NCI-H1436 treated with DMSO at 0.1 percent for 48 hours (cell line): ENCODE results near the gene RRM2.
"Not testable (repeated sequence)": the region's sequence is repeated elsewhere in the genome, so short reads cannot be mapped to it uniquely, and the experiment has no call there.

ENCODE experiments used
- DNase-seq: peaks from one replicate; lab custom pipeline; 2025; lab: John Stamatoyannopoulos, UW

Gene RRM2

DNA sequence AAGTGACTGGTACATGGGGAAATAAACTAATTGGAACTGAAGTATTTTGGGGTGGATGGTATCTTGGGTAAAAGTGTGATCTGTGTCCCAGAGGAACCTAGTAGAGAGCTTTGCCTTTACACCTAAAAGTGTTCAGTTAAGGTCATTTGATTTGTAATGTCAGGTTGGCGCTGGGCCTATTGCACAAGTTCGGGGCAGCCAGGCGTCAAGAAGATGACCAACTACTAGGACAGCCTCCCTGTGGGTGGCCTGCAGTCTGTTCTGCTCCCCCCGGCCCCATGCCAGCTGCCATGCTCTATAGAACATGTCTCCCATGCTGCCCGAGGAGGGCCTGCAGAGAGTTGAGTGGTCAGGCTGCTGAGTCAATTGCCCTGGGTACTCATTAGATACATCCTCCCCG, 10.1 kb downstream of the RRM2 start:
- no peak for DNase-seq

DNA sequence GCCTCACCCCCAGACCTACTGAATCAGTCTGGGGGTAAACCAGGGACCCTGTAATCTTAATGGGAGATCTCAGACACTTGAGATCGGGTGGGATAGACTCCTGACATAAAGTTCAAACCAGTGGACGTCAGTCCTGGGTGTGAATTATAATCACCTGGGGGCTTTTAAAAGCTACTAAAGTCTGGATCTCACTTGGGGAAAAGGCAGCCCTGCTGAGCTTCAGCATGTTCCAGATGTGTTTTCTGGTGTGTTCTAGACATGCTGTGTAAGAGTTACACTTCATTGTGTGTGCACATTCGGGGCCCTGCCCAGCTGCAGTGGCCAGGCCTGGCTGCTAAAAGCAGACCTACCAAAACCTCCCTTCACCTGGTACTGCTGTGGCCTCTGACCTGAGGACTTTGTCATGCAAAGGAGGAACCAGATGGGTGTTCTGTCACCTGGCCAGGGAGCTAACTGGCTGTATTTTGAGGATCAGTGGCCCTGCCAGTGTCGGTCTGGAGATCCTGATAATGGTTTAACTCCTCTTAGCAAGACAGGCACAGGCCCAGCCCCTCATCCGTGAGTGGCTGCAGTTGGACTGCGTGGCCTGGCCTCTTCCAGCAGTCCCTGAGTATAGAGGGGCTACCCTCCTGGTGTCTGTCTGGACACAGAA, 10.6 kb downstream of the RRM2 start:
- no peak for DNase-seq

GRCh38 chr2:10135296-10136089, 13.0 kb downstream of the RRM2 start:
- DNase-seq, result peak; percentile 46

- DNase-seq, result no peak
These were observed 13.8 kb downstream of the RRM2 start for GRCh38 chr2:10136101-10136934.

- no peak for DNase-seq
These were observed 14.7 kb downstream of the RRM2 start for GRCh38 chr2:10137053-10137843.

DNA sequence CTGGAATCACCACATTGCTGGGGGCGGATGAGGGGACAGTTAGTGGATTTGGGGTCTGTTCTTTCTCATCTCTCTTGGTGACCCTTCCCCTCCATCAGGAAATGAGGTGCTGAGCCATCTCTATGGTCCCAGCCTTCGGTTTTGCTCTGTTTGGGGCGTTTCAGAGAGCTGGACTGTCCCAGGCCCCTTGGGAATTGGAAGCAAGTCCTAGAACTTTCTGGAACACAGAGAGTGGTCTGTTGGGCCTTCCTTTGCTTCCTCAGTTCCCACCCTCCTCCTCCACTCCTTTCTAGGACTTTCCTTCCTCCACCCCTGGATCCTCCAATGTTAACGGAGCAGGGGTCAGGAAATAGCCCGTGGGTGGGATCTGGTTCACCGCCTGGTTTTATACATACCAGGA, 17.0 kb downstream of the RRM2 start:
- DNase-seq, result no peak

GRCh38 chr2:10140841-10141610, 18.5 kb downstream of the RRM2 start:
- no peak for DNase-seq

GRCh38 chr2:10141736-10142639, 19.4 kb downstream of the RRM2 start:
- DNase-seq, result no peak

- DNase-seq, result no peak
These were observed 20.1 kb downstream of the RRM2 start for GRCh38 chr2:10142640-10142965.

DNA sequence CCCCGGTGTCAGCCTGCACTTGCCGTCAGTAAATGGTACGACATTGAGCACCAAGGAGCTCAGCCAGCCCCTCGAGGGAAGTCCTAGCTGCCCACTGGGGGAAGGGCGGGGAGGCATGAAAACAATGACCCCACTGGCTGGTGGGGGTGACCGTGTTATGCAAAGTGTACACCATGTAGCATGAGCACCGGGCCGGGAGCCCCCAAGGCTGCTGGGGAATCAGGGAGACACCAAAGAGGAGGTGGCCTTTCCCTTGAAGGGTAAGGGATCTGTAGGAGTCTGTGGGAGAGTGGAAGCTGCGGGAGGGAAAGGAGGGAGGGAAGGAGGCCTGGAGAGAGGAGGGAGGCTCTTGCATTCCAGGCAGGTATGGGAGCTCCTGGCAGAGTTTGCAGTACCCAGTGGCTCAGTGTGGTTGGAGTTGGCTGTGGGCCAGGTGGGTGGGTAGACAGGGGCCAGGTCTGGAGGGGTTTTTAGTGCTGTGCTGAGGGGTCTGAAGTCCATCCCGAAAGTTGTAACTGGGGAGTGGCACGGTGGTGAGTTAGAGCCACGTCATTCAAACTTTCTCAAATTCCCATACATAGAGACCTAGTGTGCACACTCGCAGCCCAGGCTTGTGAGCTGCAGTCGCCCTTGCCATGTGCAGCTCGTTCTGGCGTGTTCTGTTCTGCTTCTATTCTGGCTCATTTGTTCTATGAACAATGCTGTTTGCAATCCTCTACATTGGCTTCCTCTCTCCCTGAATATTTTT, 22.4 kb downstream of the RRM2 start:
- no peak for DNase-seq

GRCh38 chr2:10145519-10146357, 23.2 kb downstream of the RRM2 start:
- DNase-seq, result no peak

- DNase-seq, result no peak
These were observed 23.9 kb downstream of the RRM2 start for GRCh38 chr2:10146366-10147005.

- DNase-seq, result not testable (repeated sequence)
These were observed 24.6 kb downstream of the RRM2 start for GRCh38 chr2:10147050-10147660.

GRCh38 chr2:10148268-10148667, 25.7 kb downstream of the RRM2 start:
- DNase-seq, result no peak

GRCh38 chr2:10149635-10150034, 27.1 kb downstream of the RRM2 start:
- DNase-seq, result no peak

GRCh38 chr2:10150436-10150835, 27.9 kb downstream of the RRM2 start:
- DNase-seq, result no peak

DNA sequence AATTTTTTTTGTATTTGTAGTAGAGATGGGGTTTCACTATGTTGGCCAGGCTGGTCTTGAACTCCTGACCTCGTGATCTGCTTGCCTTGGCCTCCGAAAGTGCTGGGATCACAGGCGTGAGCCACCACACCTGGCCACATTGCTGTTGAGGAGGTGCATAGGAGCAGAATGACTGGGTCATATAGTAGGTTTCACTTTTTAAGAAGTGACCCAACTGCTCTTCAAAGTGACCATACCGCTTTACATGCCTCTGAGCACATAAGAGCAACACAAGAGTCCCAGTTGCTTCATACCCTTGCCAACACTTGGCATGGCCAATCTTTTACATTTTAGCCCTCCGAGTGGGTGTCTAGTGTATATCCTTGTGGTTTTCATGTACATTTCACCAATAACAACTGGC, 28.9 kb downstream of the RRM2 start:
- DNase-seq, result no peak

DNA sequence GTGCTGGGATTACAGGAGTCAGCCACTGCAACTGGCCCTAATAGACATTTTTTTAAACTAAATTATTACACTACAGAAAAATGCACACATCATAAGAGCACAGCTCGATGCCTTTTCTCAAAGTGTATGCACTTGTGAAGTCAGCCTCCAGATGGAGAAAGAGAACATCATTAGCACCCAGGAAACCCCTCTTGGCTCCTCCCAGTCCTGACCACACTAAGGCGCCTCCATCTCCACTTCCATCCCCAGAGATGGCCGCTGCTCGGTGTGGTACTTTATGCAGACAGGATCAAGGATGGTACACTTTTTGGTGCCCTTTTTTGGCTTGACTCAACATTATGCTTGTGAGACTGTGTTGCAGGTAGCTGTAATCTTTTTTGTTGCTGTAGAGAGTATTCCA, 34.8 kb downstream of the RRM2 start:
- DNase-seq, result no peak
